B cell (primary cell): ENCODE data around the gene AGPAT3. TPM values are rescaled to one million over a fixed set of nuclear protein-coding genes. Genes with fewer than 3 reads are reported as not detected.

Experiments
- ATAC-seq: fragments of 200-7000 bp; cut with Tn5 transposase; one replicate; pipeline ENCODE4 v1.10.0; 2021; ENCODE audit warnings: low read depth, mild to moderate bottlenecking, moderate number of reproducible peaks, moderate library complexity
- CTCF ChIA-PET: fragments of 350-600 bp; sonication (Branson Sonifier 250); formaldehyde crosslinking; loops from one replicate; lab custom pipeline; 2021; ENCODE audit warnings: antibody characterized with exemption, inconsistent platforms; lab: Charles Lee
- POLR2A ChIA-PET: fragments of 350-600 bp; sonication (Branson Sonifier 250); formaldehyde crosslinking; loops from one replicate; lab custom pipeline; 2021; ENCODE audit warnings: antibody characterized with exemption; lab: Charles Lee
- DNase-seq: peaks from one replicate; pipeline ENCODE4 v3.0.0; 2013
- H2AFZ ChIP-seq: 2 replicates; pipeline ENCODE4 v1.6.1; 2012; ENCODE audit warnings: mild to moderate bottlenecking, low read depth, low read length; ENCODE audit not compliant: insufficient read depth, poor library complexity, severe bottlenecking
- H3K27ac ChIP-seq, 2 donors: 1 replicate in 1 of 2; 2 replicates in 1 of 2; pipeline ENCODE4 v1.5.1; 2012 to 2013; ENCODE audit warnings: low read length in 2 of 2, mild to moderate bottlenecking in 2 of 2, moderate library complexity in 1 of 2
- H3K27me3 ChIP-seq, 4 experiments: fragments of 200-600 bp in 1 of 4; sonication (generic) in 1 of 4; replicated peaks in 1 of 4; 1 replicate in 2 of 4; 2 replicates in 2 of 4; pipeline versions ENCODE4 v1.6.1 to v1.7.0; 2013 to 2016; ENCODE audit warnings: low read length in 3 of 4, mild to moderate bottlenecking in 2 of 4, mixed read lengths in 1 of 4, moderate library complexity in 1 of 4; ENCODE audit not compliant: insufficient read depth in 4 of 4, control insufficient read depth in 3 of 4; ENCODE audit errors: control extremely low read depth in 1 of 4
- H3K36me3 ChIP-seq, 2 experiments: replicated peaks in 1 of 2; 1 replicate in 1 of 2; 2 replicates in 1 of 2; pipeline versions ENCODE4 v1.6.1 to v1.7.1; 2013; ENCODE audit warnings: low read length in 1 of 2; ENCODE audit not compliant: insufficient read depth in 2 of 2, control insufficient read depth in 1 of 2; ENCODE audit errors: control extremely low read depth in 1 of 2, extremely low read depth in 1 of 2
- H3K4me1 ChIP-seq, 2 donors: fragments of 200-600 bp in 1 of 2; sonication (generic) in 1 of 2; 1 replicate in 1 of 2; 2 replicates in 1 of 2; pipeline versions ENCODE4 v1.5.1 to v1.6.1; 2013 to 2017; ENCODE audit warnings: low read length in 2 of 2; ENCODE audit not compliant: control insufficient read depth in 2 of 2, insufficient read depth in 2 of 2
- H3K4me2 ChIP-seq: replicated peaks from 2 replicates; pipeline ENCODE3; 2012; ENCODE audit warnings: mild to moderate bottlenecking, low read depth, low read length; ENCODE audit not compliant: poor library complexity, severe bottlenecking
- H3K4me3 ChIP-seq, 5 experiments: fragments of 200-600 bp in 1 of 5; sonication (generic) in 1 of 5; 1 replicate in 3 of 5; 2 replicates in 2 of 5; pipeline versions ENCODE4 v1.5.1 to v1.7.0; 2011 to 2016; ENCODE audit warnings: low read length in 4 of 5, mild to moderate bottlenecking in 4 of 5, low read depth in 2 of 5, control low read depth in 1 of 5, moderate library complexity in 1 of 5; ENCODE audit not compliant: insufficient read depth in 1 of 5; ENCODE audit errors: control extremely low read depth in 1 of 5, extremely low read depth in 1 of 5
- H3K79me2 ChIP-seq: fragments of 200-600 bp; sonication (generic); one replicate; pipeline ENCODE4 v1.6.0; 2016; ENCODE audit warnings: low read length; ENCODE audit not compliant: control insufficient read depth, insufficient read depth
- H3K9ac ChIP-seq: fragments of 200-600 bp; sonication (generic); 2 replicates; pipeline ENCODE4 v1.6.1; 2017; ENCODE audit warnings: mild to moderate bottlenecking, low read length, moderate library complexity
- H3K9me3 ChIP-seq, 3 donors: one replicate each; pipeline versions ENCODE4 v1.6.1 to v1.7.1; 2013; ENCODE audit warnings: low read length in 2 of 3; ENCODE audit not compliant: control insufficient read depth in 2 of 3, insufficient read depth in 1 of 3; ENCODE audit errors: control extremely low read depth in 1 of 3
- H4K20me1 ChIP-seq: 2 replicates; pipeline ENCODE4 v1.6.0; 2012; ENCODE audit warnings: mild to moderate bottlenecking, low read length; ENCODE audit not compliant: insufficient read depth, control insufficient read depth, poor library complexity, severe bottlenecking
- H3K27ac Mint-ChIP-seq: one replicate; pipeline ENCODE4 v1.8.0; 2021; ENCODE audit warnings: mixed read lengths
- H3K27me3 Mint-ChIP-seq: one replicate; pipeline ENCODE4 v1.8.0; 2021; ENCODE audit warnings: mixed read lengths
- H3K4me1 Mint-ChIP-seq: one replicate; pipeline ENCODE4 v1.8.0; 2021; ENCODE audit warnings: mixed read lengths
- H3K4me3 Mint-ChIP-seq: one replicate; pipeline ENCODE4 v1.8.0; 2021; ENCODE audit warnings: mixed read lengths
- H3K9me3 Mint-ChIP-seq: one replicate; pipeline ENCODE4 v1.8.0; 2022; ENCODE audit warnings: mixed read lengths; ENCODE audit not compliant: insufficient read depth
- EZH2 ChIP-seq: IDR thresholded peaks from 2 replicates; pipeline ENCODE4 v1.6.1; 2012; ENCODE audit warnings: borderline replicate concordance, low read depth, mild to moderate bottlenecking, moderate library complexity, low read length; ENCODE audit not compliant: insufficient read depth, poor library complexity, severe bottlenecking
- WGBS: methylation state at CpG from one replicate; pipeline ENCODE4 v1.1.5; 2013; ENCODE audit warnings: missing lambda C conversion rate; ENCODE audit not compliant: insufficient coverage; 5-methylcytosine and 5-hydroxymethylcytosine counted together
- intact Hi-C: fragments of 100-400 bp; cut with micrococcal nuclease; formaldehyde crosslinking; loops from one replicate; pipeline ENCODE4 v1.10.0; 2022
- polyA plus RNA-seq: library from polyadenylated mRNA; depleted of rRNA; stranded (reverse); fragments of >200 nt; gene quantifications from 2 replicates; pipeline ENCODE4 v1.2.3, GENCODE V29; 2012
- total RNA-seq, 2 donors: library from RNA; stranded (reverse); fragments of 120-200 nt in 1 of 2; gene quantifications; 1 replicate in 1 of 2; 2 replicates in 1 of 2; pipeline versions ENCODE4 v1.2.3 to v1.2.4, GENCODE V29; 2013 to 2022
- TF ChIP-seq, protein P1 (sequence below): fragments of 200-600 bp; IDR thresholded peaks from one replicate; pipeline ENCODE4 v1.8.0; 2022; ENCODE audit warnings: antibody characterized with exemption, mild to moderate bottlenecking

AGPAT3 gene
- total and polyA plus RNA-seq, 2 donors (not counting 1 experiment from before 2014, with no cell fraction given) = 14.3 to 49.3 TPM

DNA sequence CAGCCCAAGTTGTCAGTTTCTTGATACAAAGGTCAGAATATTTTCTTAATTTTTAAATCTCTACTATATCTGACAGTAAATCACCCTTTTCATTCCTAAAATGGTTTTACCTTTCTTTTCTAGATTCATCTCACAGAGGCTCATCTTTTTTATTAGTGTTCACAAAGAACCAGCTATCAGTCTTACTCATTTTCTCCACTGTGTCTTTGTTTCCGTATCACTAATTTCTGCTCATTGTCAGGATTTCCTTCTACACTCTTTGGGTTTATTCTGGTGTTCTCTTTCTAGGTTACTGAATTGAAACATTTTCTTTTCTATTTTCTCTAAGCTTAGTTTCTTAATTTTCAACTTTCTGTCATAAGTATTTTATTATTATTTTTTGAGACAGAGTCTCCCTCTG, 8.7 kb downstream of the AGPAT3 start:
- TF ChIP-seq, protein P1, sequence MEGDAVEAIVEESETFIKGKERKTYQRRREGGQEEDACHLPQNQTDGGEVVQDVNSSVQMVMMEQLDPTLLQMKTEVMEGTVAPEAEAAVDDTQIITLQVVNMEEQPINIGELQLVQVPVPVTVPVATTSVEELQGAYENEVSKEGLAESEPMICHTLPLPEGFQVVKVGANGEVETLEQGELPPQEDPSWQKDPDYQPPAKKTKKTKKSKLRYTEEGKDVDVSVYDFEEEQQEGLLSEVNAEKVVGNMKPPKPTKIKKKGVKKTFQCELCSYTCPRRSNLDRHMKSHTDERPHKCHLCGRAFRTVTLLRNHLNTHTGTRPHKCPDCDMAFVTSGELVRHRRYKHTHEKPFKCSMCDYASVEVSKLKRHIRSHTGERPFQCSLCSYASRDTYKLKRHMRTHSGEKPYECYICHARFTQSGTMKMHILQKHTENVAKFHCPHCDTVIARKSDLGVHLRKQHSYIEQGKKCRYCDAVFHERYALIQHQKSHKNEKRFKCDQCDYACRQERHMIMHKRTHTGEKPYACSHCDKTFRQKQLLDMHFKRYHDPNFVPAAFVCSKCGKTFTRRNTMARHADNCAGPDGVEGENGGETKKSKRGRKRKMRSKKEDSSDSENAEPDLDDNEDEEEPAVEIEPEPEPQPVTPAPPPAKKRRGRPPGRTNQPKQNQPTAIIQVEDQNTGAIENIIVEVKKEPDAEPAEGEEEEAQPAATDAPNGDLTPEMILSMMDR = no peak
- TF ChIP-seq EZH2 = no peak
- DNase-seq = no peak
- H3K4me1 Mint-ChIP-seq = peaks cover 15% of the 10 kb centered on the region
- ChIA-PET POLR2A (interaction anchor here (0.6 kb wide), 1 partner anchor 11 kb away, joined by 6 read pairs; no protein-coding TSS in a partner anchor), CTCF (no interaction called here)
- H3K36me3 ChIP-seq = peaks cover 0 to 11% of the 10 kb centered on the region in 2 experiments
- H3K27ac Mint-ChIP-seq = no peak overlapping the region
- no peaks in the 10 kb centered on the region for H3K27me3 ChIP-seq
- H3K4me3 ChIP-seq = no peak overlapping the region
- H3K9ac ChIP-seq = no peak overlapping the region
- H3K79me2 ChIP-seq = peaks cover 83% of the 10 kb centered on the region
- no peak overlapping the region for H3K4me3 Mint-ChIP-seq
- H3K27ac ChIP-seq = no peak overlapping the region
- peaks cover 5% of the 10 kb centered on the region for H4K20me1 ChIP-seq
- intact Hi-C loops = no loop called here
- no peaks in the 10 kb centered on the region for H3K9me3 Mint-ChIP-seq
- no CpG with 5 or more reads among the region's 1 CpG for WGBS
- no peaks in the 10 kb centered on the region for H3K27me3 Mint-ChIP-seq
- H3K4me1 ChIP-seq = no peaks in the 10 kb centered on the region
- no peak for ATAC-seq
- H3K4me2 ChIP-seq = no peak overlapping the region
- peaks cover 0 to 5% (median 0%) of the 10 kb centered on the region in 3 donors for H3K9me3 ChIP-seq
- H2AFZ ChIP-seq = no peak overlapping the region

DNA sequence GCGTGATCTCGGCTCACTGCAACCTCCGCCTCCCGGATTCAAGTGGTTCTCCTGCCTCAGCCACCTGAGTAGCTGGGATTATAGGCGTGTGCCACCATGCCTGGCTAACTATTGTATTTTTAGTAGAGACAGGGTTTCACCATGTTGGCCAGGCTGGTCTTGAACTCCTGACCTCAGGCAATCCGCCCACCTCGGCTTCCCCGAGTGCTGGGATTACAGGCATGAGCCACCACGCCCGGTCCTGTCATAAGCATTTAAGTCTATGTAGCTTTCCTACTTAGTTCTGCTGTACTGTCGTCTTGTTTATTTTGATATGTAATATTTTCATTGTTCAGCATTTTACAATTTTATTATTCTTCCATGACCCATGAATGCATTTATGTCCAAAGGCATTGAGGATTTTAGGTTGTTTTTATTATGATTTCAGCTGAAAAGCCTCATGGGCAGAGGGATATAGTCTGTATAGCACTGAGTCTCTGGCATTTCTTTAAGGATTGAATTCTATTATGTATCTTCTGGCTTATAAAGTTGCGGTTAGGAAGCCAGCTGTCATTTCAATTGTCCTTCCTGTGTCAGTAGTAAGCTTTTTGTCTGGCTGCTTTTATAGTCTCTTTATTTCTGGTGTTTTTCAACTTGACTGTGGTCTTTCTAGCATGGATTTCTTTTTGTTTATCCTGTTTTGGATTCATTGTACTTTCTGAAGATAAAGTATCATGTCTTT, 9.2 kb downstream of the AGPAT3 start:
- H2AFZ ChIP-seq = no peak overlapping the region
- H3K27me3 ChIP-seq = no peaks in the 10 kb centered on the region
- H3K9ac ChIP-seq = no peak overlapping the region
- 86% methylated on average over 6 of the region's 12 CpGs for WGBS
- no peak overlapping the region for H3K27ac Mint-ChIP-seq
- no peak overlapping the region for H3K4me3 Mint-ChIP-seq
- H3K27ac ChIP-seq = no peak overlapping the region
- H3K4me1 ChIP-seq = no peaks in the 10 kb centered on the region
- H3K9me3 Mint-ChIP-seq = no peaks in the 10 kb centered on the region
- no peaks in the 10 kb centered on the region for H3K27me3 Mint-ChIP-seq
- H3K4me2 ChIP-seq = no peak overlapping the region
- TF ChIP-seq EZH2 = no peak
- intact Hi-C loops = no loop called here
- ATAC-seq (no peak), DNase-seq (no peak)
- H3K79me2 ChIP-seq = peaks cover 83% of the 10 kb centered on the region
- no peak overlapping the region for H3K4me3 ChIP-seq
- H3K4me1 Mint-ChIP-seq = peaks cover 12% of the 10 kb centered on the region
- H3K9me3 ChIP-seq = peaks cover 0 to 5% (median 0%) of the 10 kb centered on the region in 3 donors
- peaks cover 0 to 11% of the 10 kb centered on the region in 2 experiments for H3K36me3 ChIP-seq
- CTCF ChIA-PET = no interaction called here
- POLR2A ChIA-PET = no interaction called here
- peaks cover 8% of the 10 kb centered on the region for H4K20me1 ChIP-seq
